DMS153 treated with DMSO at 0.1 percent for 48 hours (cell line): ENCODE measurements around the gene CCNK.

ENCODE experiments used
- DNase-seq: peaks from one replicate; lab custom pipeline; 2025; ENCODE audit not compliant: unreplicated experiment; lab: John Stamatoyannopoulos, UW

Gene CCNK

DNA sequence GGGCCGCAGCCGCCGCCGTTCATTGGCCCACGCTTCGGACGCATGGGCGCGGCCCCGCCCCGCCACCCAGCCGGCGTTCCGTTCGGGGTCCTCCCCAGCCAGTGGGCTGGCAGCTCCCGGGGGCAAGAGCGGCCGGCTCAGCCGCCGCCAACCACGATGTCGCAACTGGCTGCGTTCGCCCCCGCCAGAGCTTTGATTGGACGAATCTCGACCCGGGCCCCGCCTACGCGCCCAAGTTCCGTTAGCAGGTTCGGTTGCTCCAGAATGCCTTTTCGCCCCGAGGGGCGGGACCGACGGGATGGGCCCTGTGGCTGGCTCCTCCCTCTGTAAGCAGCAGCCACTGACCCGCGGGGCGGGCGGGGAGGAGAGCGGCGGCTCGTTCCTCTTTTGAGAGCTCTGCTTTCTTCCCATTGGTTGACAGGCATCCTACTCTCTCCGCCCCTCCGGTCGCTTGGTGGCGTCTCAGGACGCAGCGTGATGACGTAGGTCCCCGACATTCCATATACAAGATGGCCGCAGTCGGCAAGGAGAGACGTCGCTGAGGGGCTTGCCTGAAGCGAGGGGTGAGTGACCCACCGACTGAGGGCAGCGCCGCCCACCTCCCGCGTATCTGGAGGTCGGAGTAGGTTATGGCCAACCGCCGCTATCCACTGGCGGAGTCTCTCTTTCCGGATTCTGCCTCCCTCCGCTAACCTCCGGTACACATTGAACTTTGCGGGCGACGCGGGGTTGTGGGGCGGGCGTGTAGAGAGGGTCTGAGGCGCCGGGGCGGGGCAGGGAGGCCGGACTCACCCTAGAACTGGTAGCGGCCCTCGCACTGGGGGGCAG is at the start of gene CCNK:
Gene CCNK, plus strand, starts transcription at position 493 of the 828 bp plus-strand sequence. CDS start 11,269 bp downstream, outside the sequence.
- peak; percentile 83 for DNase-seq

DNA sequence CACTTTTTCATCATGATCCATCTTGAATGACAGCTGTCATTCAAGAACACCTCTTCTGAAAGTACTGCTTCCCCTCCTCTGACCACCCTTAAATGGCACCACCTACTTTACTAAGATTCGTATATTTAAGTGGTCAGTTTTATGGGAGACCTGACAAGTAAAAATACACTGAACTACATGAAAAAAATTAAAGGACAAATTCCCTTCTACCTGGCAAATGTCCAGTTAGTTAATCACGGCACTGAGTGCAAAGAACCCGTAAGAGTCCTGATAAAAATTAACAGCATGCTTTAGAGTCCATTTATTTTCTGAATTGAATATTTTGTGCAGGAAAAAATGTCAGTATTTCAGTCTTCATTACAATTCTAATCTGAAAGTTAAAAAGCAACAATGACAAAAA is 49.2 kb upstream of the CCNK start:
- DNase-seq = no peak

DNA sequence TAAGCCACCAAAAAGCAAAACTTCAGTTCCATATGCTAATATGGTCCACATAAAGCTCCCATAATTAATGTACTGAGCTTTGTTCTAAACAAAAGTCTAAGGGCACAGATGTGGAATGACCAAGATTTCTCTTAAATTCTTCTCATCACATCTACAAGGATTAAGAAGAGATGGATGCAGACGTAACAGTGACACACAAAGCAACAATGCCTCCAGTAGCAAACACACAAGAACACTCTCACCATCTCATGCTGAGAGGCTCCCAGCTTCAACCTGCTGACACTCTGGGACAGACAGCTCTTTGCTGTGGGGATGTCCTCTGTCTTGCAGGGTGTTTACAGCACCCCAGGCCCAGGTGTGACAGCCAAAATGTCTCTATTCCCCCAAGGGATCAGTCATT is 48.7 kb upstream of the CCNK start:
- DNase-seq = no peak

DNA sequence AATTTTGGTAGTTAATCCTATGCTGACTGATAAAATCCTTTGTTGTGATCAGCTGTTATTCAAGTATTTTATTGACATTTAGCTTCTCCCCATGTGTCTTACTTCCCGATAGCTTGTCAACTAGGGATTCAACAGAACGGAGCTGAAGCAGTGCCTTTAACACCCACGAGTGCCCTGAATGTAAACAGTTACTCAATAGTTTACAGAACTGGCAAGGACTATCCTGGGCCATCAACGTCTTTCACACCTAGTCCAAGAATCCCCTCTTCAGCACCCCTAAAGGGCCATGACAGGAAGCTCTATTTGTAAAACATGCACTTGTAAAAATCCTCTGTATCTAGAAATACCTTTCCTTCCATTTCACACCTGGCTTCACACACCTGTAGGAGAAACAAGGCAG is 45.9 kb upstream of the CCNK start:
- no peak for DNase-seq

DNA sequence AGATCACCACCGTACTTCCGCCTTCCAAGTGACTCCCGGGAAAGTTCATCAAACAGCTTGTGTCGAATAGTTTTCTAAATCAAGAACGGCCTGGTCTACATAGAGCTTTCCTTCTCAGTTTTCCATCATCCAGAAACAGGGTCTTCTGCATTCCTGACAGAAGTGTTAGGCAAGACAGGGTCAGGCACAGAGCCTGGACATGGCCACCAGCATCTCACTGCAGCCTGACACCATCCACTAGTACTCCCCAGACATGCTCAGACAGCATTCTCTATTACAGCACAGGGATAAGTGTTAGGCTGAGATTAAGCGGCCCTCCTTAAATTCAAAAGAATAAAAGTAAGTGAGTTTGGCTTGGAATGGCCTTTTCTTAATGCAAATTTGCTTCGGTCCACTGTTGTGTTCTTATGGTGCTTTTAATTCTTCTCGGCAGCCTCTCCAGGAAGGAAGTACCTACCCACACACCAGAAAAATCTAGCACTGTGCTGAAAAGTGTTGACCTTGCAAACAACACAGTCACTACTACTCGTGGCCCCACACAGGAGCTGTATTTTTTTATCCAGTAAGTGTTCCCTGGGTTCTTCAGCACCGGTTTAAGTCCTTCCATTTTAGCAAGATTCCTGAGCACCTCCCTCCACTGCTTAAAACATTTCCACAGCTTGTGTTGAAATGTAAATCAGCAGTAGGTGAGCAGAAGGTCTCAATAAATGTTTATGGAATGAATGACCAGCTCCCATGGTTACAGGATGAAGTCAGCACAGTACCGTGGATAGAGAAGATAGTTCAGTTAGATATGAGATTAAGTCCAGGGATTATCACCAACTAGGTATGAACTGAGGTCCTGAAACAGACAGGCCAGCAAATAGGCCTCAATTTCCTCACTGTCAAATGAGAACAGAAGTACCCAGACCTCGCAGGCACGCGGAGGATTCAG is 44.7 kb upstream of the CCNK start:
- DNase-seq = no peak

DNA sequence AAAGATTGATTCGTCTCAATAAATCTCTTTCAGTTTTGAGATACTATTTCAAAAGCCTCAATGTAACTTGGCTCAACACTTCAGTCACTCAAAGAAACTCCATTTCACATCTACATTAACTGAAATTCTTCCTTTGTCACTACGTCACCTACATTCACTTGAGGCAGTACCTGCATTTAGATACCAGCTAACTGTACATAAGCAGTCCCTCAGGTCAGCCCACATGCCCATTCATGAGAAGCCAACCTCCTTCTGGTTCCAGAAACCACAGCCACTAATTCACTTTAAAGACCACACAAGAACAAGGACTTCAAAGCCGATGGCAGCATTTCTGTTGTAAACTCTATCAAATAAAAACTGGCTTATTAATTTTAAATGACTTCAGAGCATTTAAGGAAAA is 43.5 kb upstream of the CCNK start:
- no peak for DNase-seq

DNA sequence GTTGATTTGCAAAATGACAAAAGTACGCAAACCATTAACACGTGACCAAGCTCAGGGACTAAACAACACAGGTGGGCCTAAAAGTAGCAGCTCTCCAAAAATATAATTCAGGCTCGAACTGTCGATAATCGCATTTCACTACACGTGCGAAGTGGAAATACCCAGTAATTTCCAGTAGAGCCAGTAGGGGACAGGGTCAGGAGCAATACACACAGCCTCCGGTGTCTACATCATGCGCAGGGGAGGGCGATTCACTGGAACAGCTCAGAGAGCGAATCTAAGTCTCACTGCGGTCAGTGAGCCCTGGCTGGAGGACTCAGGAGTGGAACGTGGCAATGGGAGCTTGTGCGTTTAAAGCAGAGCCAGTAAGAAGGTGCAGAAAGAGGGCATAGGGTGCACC is 40.9 kb upstream of the CCNK start:
- DNase-seq = no peak

DNA sequence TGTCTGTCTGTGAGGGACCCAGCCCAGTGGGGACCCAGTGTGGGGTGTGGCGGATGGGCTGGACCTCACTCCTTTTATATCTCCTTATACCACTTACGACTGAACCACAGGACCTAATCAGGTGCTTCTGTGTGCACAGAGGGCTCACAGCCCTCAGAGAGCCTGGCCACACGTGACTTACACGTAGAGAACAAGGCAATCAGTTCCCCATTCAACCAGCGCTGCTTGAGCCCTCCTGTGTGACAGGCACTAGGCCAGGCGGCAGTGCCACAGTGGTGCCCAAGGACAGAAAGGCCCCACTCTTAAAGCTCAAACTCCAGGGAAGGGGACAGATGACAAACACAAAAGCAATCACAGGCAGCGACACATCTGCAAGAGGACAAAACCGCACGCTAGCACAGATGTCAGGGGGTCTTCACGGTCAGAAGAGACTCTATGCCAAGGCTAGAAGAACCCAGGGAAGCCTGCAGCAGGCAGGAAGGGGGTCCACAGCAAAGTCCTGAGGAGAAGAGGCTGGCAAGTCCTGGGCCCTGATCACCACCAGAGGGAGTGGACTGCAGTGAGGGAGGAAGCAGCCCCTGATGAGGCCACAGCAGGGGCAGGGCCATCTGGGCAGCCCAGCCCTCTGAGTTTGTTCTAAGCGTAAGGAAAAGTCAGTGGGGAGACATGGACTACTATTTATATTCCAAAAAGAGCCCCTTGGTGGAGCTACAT is 39.9 kb upstream of the CCNK start:
- DNase-seq = no peak

DNA sequence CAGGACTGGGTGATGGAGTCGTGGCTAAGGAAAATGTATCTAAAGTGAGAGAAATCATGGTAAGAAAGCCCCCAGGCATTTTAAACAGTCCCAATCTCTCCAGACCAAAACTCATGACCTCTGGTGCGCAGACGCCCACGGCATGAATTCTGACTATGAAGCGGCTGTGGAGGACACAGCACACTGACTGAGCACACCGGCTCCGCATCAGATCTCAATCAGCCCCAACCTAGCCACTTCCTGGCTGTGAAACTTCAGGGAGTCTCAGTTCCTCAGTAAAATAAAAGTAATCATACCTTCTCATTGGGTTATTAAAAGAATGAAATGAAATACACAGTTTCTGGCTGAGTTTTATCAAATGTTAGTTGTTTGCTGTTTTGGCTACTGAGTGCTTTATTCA is 39.3 kb upstream of the CCNK start:
- no peak for DNase-seq

DNA sequence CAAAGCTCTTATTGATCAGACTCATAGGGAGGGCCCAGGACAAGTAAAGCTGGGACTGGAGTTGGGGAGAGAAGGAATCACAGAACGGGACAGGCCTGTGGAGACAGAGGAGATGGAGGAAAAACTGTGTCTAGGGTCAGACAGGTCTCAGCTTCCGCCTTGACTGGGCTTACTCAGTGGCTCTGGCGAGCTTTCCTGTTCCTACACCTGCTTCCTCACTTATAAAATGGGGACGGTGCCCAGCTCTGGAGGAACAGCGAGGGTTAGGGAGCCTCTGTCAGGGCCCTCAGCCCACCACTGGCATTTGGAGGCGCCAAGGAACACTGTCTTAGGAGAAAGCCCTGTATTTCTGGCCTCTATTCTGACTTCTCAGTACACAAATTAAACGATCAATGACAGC is 35.3 kb upstream of the CCNK start:
- DNase-seq = no peak

DNA sequence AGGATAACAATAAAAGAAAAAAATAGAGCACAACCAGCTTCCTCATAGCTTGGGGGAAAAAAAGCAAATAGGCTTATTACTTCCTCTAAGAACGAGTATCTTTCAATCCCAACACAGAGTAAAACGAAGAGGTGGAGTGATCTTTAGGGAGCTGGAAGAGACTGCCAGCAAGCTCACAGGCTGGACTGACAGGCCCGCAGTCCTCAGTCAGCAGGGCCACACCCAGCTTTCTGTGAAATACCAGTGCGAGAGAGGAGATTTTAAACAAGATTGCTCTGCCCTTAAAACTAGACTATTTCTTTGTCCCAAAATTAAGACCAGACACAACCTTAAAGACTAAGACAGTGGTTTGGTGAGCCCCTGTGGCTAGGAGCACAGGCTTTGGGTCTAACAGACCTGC is 33.5 kb upstream of the CCNK start:
- no peak for DNase-seq

DNA sequence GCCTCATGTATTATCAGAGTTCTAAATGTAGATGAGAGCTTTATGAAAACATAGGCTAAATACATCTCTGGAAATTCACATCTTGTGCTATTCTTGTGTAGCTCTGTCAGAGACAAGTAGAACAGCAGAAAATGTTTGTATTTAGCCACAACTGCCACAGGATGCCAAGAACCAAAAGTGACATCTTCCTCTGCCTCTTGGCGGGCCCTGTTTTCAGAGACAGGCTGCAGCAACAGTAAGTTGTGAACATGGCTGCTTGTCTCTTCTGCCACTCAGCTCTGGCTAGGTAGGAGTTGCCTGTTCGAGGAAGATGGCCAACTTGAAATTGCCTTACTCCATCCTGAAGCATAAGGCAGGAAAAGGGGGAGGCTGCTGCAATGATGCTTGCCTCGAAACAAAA is 30.9 kb upstream of the CCNK start:
- no peak for DNase-seq

DNA sequence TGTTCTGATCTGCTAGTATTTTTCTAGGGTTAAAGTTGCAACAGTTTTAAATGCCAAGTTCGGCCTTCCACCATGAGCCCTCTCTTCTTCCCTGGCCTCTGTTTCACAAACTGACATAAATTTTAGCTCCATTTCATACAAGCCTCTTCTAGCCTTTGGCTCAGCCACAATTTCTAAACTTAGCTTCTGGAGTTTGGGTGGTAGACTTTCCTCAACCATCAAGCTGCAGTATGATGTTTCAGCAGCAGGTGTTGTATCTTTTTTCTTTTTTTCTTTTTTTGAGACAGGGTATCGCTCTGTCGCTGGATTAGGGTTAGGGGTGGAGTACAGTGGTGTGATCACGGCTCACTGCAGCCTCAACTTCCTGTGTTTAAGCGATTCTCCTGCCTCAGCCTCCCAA is 30.0 kb upstream of the CCNK start:
- no peak for DNase-seq

DNA sequence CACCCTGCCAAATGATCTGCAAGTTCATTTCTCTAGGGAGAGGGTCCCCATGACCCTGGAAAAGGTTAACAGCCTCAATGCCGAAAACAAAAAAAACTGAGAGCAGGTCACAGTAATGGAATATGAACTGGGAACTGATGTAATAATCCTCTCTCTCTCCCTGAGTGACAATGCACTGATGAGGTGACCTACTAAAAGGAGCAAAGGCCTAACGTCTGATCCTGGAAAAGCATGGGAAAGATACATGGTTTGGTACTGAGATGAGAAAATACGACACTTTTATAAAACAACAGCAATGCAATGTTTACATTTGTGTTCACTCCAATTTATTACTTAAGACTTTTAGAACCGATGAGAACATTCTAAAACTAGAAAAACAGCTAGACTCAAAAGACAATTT is 28.2 kb upstream of the CCNK start:
- no peak for DNase-seq

DNA sequence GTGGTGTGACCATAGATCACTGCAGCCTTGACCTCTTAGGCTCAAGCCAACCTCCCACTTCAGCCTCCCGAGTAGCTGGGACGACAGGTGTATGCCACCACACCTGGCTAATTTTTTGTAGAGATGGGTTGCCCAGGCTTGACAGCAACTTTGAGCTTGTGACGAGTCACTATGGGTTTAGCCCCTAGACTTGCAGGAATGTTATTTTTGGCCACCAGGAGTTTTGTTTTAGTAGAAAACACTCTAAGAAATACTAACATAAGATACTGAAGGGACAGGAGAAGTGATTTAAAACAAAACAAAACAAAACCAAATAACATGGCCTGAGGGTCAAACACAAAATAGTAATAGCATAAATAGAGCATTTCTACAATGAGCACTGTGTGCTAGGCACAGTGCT is 27.0 kb upstream of the CCNK start:
- no peak for DNase-seq

DNA sequence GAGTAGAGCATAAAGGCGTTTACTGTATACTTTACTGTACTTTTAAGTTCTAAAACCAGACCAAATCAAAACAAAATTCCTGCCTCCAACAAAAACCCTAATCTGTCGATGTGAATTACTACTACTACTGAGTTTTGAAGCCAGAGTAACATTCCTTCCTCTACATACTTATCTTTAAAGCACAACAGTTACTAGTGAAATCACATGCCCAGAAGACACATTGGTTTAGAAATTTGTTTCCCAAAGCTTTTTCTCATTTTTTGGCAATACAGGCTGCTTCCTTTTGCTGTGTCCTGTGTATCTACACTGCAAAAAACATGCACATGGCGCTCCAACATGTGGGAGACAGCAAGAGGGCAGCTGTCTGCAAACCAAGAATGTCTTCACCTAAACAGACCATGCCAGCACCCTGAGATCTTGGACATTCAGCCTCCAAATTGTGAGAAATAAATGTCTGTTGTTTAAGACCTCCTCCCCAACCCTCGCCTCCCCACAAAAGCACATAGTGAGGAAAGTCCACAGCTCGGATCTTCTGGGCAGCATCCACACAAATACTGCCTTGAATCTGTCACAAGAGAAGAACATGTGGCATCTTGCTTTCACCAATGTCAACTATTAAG is 21.6 kb upstream of the CCNK start:
- no peak for DNase-seq

DNA sequence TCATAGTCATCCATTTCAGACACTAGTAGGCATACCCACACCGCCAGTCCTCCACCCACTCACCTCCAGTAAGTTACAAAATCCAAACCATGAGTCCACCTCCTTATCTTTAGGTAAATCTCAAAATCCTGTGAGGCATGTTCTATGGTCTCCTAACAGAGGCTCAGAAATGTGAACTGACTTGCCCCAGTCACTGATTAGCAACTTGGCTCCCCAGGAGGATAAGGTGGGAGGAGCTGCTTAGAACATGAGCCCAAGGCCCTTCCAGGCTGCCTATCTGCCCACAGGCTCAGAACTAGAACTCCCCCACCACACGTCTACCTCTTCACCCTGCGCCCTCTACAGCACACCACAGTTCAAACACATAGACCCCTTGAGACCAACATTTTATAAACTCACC is 20.4 kb upstream of the CCNK start:
- DNase-seq = no peak

DNA sequence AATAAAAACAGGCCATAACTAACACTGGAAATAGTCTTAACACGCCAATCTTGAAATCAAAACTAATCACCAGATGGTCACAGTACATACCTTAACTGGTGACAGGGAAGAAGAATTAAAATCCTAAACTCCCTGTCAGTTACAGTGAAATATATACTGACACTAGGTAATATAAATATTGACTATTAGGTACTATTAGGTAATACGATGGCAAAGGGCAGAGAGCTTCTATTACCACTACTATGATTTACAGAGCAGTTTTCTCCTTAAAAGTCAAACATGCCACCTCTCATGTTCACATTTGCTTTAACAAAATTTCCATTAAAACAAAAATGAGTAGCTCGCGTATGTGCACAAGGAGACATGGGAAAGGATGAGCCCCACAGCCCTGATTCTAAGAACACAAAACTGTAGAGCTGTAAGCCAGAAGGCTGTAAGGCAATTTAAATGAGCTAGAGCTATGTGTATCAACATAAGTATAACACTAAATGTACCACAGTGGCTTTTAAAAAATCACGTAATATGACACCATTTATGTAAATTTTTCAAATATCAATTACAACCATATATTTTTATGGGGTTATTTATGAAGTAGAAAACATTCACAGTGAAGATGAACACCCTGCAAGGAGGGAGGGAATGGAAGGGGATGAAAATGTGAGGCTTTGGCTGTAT is 19.7 kb upstream of the CCNK start:
- DNase-seq = no peak

DNA sequence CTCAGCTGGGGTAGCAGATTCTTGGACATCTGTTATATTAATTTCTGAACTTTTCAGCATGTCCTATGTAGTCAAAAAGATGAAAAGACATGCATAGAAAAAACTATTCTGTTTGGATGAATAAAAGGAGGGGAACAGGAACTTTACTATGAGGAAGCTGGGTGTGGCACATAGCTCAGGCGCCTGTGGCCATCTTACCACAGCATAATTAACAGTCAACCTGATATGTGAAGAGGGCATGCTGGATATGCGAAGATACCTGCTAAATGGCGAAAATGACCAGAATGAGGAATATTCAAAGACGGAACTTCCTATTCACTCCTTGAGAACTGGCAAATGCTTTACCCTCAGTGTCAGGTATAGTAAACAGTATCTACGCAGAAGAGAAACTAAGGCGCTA is 19.0 kb upstream of the CCNK start:
- DNase-seq = no peak

DNA sequence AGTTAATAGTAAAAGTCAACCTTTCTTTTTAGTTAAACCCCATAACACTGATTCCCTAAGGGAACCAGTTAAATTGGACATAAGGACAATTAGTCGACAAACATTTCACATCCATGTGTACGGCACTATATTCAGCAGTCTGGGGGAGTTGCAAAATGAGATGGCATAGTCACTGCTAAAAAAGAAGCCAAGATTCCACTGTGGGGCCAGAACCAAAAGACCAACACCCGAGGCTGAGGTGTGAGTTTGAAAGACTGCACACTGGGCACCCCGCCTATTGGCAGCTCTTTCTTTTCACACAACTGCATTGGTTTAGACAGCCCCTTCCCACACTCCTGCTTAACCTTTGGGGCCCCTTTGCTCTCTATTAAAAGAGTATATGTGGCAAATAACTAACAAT is 17.2 kb upstream of the CCNK start:
- DNase-seq = no peak

DNA sequence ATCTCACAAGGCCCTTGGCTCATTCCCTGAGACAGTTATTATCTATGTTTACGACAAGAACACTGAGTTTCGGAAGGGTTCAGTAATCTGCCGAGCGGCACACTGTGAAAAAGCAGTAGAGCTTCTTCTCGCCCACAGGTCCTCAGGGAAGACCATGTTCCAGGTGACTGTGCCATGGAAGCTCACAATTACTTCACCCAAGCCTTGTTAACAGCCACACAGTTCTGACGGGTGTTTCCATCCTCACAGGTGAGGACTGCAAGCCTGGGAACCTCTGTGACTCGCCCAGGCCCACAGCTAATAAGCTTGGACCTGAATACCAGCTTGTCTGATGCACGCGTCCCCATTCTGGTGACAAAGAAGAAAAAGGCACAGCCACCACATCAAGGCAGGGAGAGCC is 15.9 kb upstream of the CCNK start:
- no peak for DNase-seq
